GM23338 (cell line): ENCODE results near the gene DNAI1. TPM values are rescaled to one million over a fixed set of nuclear protein-coding genes. Genes with fewer than 3 reads are reported as not detected.

Source experiments
- ATAC-seq: fragments of 200-7000 bp; cut with Tn5 transposase; 3 replicates; pipeline ENCODE4 v1.9.1; 2020
- DNase-seq: peaks from one replicate; pipeline ENCODE4 v3.0.0-alpha.2; 2015; ENCODE audit warnings: low spot score
- H2AFZ ChIP-seq: fragments of 200-600 bp; sonication (generic); 2 replicates; pipeline ENCODE4 v1.8.0; 2016; ENCODE audit warnings: antibody characterized with exemption, mild to moderate bottlenecking, moderate library complexity
- H3F3A ChIP-seq: fragments of 200-600 bp; sonication (generic); replicated peaks from 2 replicates; pipeline ENCODE4 v1.8.0; 2017; ENCODE audit warnings: antibody characterized with exemption, mixed run types, low read depth
- H3K27ac ChIP-seq: fragments of 200-600 bp; sonication (generic); 2 replicates; pipeline ENCODE4 v1.6.1; 2016; ENCODE audit warnings: low read depth
- H3K27me3 ChIP-seq: fragments of 200-600 bp; sonication (generic); 2 replicates; pipeline ENCODE4 v1.8.0; 2016; ENCODE audit warnings: mild to moderate bottlenecking, mixed run types, moderate library complexity; ENCODE audit not compliant: insufficient read depth
- H3K36me3 ChIP-seq: fragments of 200-600 bp; sonication (generic); 2 replicates; pipeline ENCODE4 v1.8.0; 2016; ENCODE audit warnings: mild to moderate bottlenecking; ENCODE audit not compliant: insufficient read depth
- H3K4me1 ChIP-seq: fragments of 200-600 bp; sonication (generic); 2 replicates; pipeline ENCODE4 v1.8.0; 2016; ENCODE audit warnings: mild to moderate bottlenecking, moderate library complexity; ENCODE audit not compliant: insufficient read depth
- H3K4me2 ChIP-seq: fragments of 200-600 bp; sonication (generic); 2 replicates; pipeline ENCODE4 v1.7.1; 2017; ENCODE audit warnings: mixed run types
- H3K4me3 ChIP-seq: fragments of 200-600 bp; sonication (generic); 2 replicates; pipeline ENCODE4 v1.6.1; 2016; ENCODE audit warnings: mixed run types
- H3K79me2 ChIP-seq: fragments of 200-600 bp; sonication (generic); replicated peaks from 2 replicates; pipeline ENCODE4 v1.8.0; 2017; ENCODE audit warnings: mild to moderate bottlenecking; ENCODE audit not compliant: insufficient read depth
- H3K9me2 ChIP-seq: fragments of 200-600 bp; sonication (generic); 2 replicates; pipeline ENCODE4 v1.8.0; 2017; ENCODE audit not compliant: insufficient read depth
- H4K20me1 ChIP-seq: fragments of 200-600 bp; sonication (generic); replicated peaks from 2 replicates; pipeline ENCODE4 v1.8.0; 2017; ENCODE audit warnings: mild to moderate bottlenecking; ENCODE audit not compliant: insufficient read depth
- H3K27ac Mint-ChIP-seq: 2 replicates; pipeline ENCODE4 v1.8.0; 2020; ENCODE audit warnings: inconsistent platforms, mild to moderate bottlenecking, moderate library complexity, mixed read lengths
- H3K27me3 Mint-ChIP-seq: 3 replicates; pipeline ENCODE4 v1.8.0; 2022; ENCODE audit warnings: low read depth, mild to moderate bottlenecking, moderate library complexity, mixed read lengths, inconsistent platforms; ENCODE audit not compliant: insufficient read depth, poor library complexity
- H3K36me3 Mint-ChIP-seq: 3 replicates; pipeline ENCODE4 v1.8.0; 2021; ENCODE audit warnings: low read depth, mild to moderate bottlenecking, inconsistent platforms, moderate library complexity, mixed read lengths
- H3K4me1 Mint-ChIP-seq: 3 replicates; pipeline ENCODE4 v1.8.0; 2020; ENCODE audit warnings: mild to moderate bottlenecking, inconsistent platforms, mixed read lengths
- H3K4me3 Mint-ChIP-seq: 3 replicates; pipeline ENCODE4 v1.8.0; 2021; ENCODE audit warnings: moderate library complexity, mild to moderate bottlenecking, inconsistent platforms, mixed read lengths
- H3K9me3 Mint-ChIP-seq: 3 replicates; pipeline ENCODE4 v1.8.0; 2020; ENCODE audit warnings: moderate library complexity, mild to moderate bottlenecking, inconsistent platforms, mixed read lengths
- CREB1 ChIP-seq: fragments of 250-450 bp; sonication (Bioruptor Pico); IDR thresholded peaks from 2 replicates; pipeline ENCODE4 v1.5.0; 2020; ENCODE audit warnings: low read depth, mild to moderate bottlenecking, moderate library complexity
- EZH2 ChIP-seq: fragments of 200-600 bp; sonication (generic); IDR thresholded peaks from one replicate; pipeline ENCODE4 v1.8.0; 2017; ENCODE audit warnings: antibody characterized with exemption, mild to moderate bottlenecking, low read depth; ENCODE audit not compliant: unreplicated experiment
- EZH2phosphoT487 ChIP-seq: fragments of 200-600 bp; sonication (generic); IDR thresholded peaks from one replicate; pipeline ENCODE4 v1.8.1; 2018; ENCODE audit warnings: antibody characterized with exemption; ENCODE audit not compliant: unreplicated experiment
- JUNB ChIP-seq: IDR thresholded peaks from one replicate; pipeline ENCODE4 v1.6.1; 2016; ENCODE audit warnings: antibody characterized with exemption; ENCODE audit not compliant: unreplicated experiment
- NANOG ChIP-seq: IDR thresholded peaks from 2 replicates; pipeline ENCODE4 v1.6.1; 2016; ENCODE audit warnings: antibody characterized with exemption, borderline replicate concordance
- STAT1 ChIP-seq: IDR thresholded peaks from one replicate; pipeline ENCODE4 v1.6.1; 2016; ENCODE audit warnings: antibody characterized with exemption; ENCODE audit not compliant: unreplicated experiment
- ZNF114 ChIP-seq: fragments of 250-450 bp; sonication (Bioruptor Pico); IDR thresholded peaks from 2 replicates; pipeline ENCODE4 v1.5.0; 2020; ENCODE audit warnings: mild to moderate bottlenecking, moderate library complexity
- ZNF331 ChIP-seq: fragments of 250-450 bp; sonication (Bioruptor Pico); IDR thresholded peaks from 2 replicates; pipeline ENCODE4 v1.5.0; 2020; ENCODE audit warnings: low read depth, mild to moderate bottlenecking, moderate library complexity
- polyA plus RNA-seq: library from polyadenylated mRNA; unstranded; fragments of >200 nt; fragmentation: Nextera tagmentation; extraction: Ambion mirVana; gene quantifications from 2 replicates; pipeline ENCODE4 v1.2.1, GENCODE V29; 2016
- total RNA-seq: library from RNA; depleted of rRNA; stranded (reverse); fragments of >200 nt; shearing (Covaris generic); gene quantifications from 2 replicates; pipeline ENCODE4 v1.2.3, GENCODE V29; 2014
- TF ChIP-seq, protein P1 (sequence below): IDR thresholded peaks from one replicate; pipeline ENCODE4 v1.6.1; 2018; ENCODE audit warnings: antibody characterized with exemption; ENCODE audit not compliant: unreplicated experiment
- TF ChIP-seq, protein P2 (sequence below): fragments of 250-450 bp; sonication (Bioruptor Pico); IDR thresholded peaks from 2 replicates; pipeline ENCODE4 v1.5.0; 2020; ENCODE audit warnings: mild to moderate bottlenecking, moderate library complexity
- TF ChIP-seq, protein P3 (sequence below): IDR thresholded peaks from 2 replicates; pipeline ENCODE4 v1.6.1; 2016; ENCODE audit warnings: antibody characterized with exemption

The DNAI1 gene
- total and polyA plus RNA-seq, 2 experiments from 2014 or later: 1.0 to 1.1 TPM

DNA sequence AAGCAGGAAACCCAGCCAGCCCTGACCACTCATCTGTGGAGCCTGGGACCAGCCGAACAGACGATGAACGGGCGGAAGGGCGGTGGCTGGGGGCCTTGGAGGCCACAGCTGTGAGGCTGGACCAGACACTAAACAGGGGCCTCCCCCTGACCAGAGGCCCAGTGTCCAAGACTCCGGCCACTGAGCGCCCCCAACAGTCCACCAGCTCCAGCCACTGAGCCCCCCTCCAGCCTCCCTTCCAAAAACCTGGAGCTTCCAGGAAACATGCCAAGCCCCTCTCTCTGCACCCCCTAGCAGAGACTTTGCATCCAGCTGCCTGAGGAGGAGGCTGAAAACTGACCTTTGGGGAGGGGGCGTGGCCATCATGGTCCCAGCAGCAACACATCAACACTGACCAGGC lies 107.7 kb downstream of the DNAI1 start:
- no peaks in the 10 kb centered on the region for H3K79me2 ChIP-seq
- H3K27me3 Mint-ChIP-seq: peaks cover 22% of the 10 kb centered on the region
- H3K9me2 ChIP-seq: no peaks in the 10 kb centered on the region
- no peaks in the 10 kb centered on the region for H3F3A ChIP-seq
- H3K9me3 Mint-ChIP-seq: no peaks in the 10 kb centered on the region; the same call in 2 of the 3 replicates
- no peaks in the 10 kb centered on the region for H3K36me3 ChIP-seq
- ATAC-seq: no peak
- H3K36me3 Mint-ChIP-seq: no peaks in the 10 kb centered on the region; the same call in 2 of the 3 replicates
- H3K4me3 ChIP-seq: no peak overlapping the region
- H3K27me3 ChIP-seq: no peaks in the 10 kb centered on the region
- no peak overlapping the region for H3K4me2 ChIP-seq
- H3K4me1 Mint-ChIP-seq: peaks cover 49% of the 10 kb centered on the region
- H4K20me1 ChIP-seq: no peaks in the 10 kb centered on the region; the same call in 1 of the 2 replicates
- H3K27ac Mint-ChIP-seq: no peak overlapping the region
- no peak overlapping the region for H3K4me3 Mint-ChIP-seq
- no peak overlapping the region for H2AFZ ChIP-seq
- H3K27ac ChIP-seq: no peak overlapping the region
- TF ChIP-seq CREB1 (CRISPR knock-in tag): no peak
- DNase-seq: no peak
- H3K4me1 ChIP-seq: peaks cover 16% of the 10 kb centered on the region; the same call in 1 of the 2 replicates

DNA sequence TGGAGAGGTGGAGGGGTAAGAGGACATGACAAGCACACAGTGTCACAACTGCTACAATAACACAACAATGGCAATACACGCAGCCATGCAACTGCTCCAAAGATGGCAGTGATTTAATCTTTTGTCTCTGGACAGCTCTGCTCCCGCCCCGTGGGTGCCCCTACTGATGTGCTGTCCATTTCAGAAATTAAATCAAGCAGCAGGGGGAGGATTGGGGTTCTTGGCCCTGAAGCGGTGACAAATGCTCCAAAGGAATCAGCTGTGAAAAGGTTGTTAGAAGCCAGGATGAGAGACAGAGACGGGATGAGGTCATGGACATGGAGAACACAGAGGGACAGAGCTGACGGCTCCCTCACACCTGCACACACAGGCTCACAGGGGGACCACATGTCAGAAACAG lies 108.4 kb downstream of the DNAI1 start:
- no peaks in the 10 kb centered on the region for H3F3A ChIP-seq
- no peaks in the 10 kb centered on the region; the same call in 2 of the 3 replicates for H3K9me3 Mint-ChIP-seq
- no peak overlapping the region for H2AFZ ChIP-seq
- no peaks in the 10 kb centered on the region; the same call in 2 of the 3 replicates for H3K36me3 Mint-ChIP-seq
- no peak overlapping the region for H3K27ac Mint-ChIP-seq
- peaks cover 16% of the 10 kb centered on the region; the same call in 1 of the 2 replicates for H3K4me1 ChIP-seq
- H3K9me2 ChIP-seq: no peaks in the 10 kb centered on the region
- ATAC-seq (no peak), DNase-seq (no peak)
- H4K20me1 ChIP-seq: no peaks in the 10 kb centered on the region; the same call in 1 of the 2 replicates
- peaks cover 26% of the 10 kb centered on the region for H3K27me3 Mint-ChIP-seq
- no peak overlapping the region for H3K4me2 ChIP-seq
- H3K4me3 Mint-ChIP-seq: no peak overlapping the region; the same call in 2 of the 3 replicates
- H3K4me3 ChIP-seq: no peak overlapping the region
- no peak overlapping the region for H3K27ac ChIP-seq
- H3K4me1 Mint-ChIP-seq: peaks cover 48% of the 10 kb centered on the region
- no peaks in the 10 kb centered on the region for H3K79me2 ChIP-seq
- no peaks in the 10 kb centered on the region for H3K36me3 ChIP-seq
- H3K27me3 ChIP-seq: no peaks in the 10 kb centered on the region
- TF ChIP-seq EZH2phosphoT487 (no peak), JUNB (no peak), CREB1 (CRISPR knock-in tag) (no peak), EZH2 (no peak), NANOG (no peak), STAT1 (no peak), ZNF331 (CRISPR knock-in tag) (no peak), ZNF114 (CRISPR knock-in tag) (no peak)
- TF ChIP-seq, protein P1, sequence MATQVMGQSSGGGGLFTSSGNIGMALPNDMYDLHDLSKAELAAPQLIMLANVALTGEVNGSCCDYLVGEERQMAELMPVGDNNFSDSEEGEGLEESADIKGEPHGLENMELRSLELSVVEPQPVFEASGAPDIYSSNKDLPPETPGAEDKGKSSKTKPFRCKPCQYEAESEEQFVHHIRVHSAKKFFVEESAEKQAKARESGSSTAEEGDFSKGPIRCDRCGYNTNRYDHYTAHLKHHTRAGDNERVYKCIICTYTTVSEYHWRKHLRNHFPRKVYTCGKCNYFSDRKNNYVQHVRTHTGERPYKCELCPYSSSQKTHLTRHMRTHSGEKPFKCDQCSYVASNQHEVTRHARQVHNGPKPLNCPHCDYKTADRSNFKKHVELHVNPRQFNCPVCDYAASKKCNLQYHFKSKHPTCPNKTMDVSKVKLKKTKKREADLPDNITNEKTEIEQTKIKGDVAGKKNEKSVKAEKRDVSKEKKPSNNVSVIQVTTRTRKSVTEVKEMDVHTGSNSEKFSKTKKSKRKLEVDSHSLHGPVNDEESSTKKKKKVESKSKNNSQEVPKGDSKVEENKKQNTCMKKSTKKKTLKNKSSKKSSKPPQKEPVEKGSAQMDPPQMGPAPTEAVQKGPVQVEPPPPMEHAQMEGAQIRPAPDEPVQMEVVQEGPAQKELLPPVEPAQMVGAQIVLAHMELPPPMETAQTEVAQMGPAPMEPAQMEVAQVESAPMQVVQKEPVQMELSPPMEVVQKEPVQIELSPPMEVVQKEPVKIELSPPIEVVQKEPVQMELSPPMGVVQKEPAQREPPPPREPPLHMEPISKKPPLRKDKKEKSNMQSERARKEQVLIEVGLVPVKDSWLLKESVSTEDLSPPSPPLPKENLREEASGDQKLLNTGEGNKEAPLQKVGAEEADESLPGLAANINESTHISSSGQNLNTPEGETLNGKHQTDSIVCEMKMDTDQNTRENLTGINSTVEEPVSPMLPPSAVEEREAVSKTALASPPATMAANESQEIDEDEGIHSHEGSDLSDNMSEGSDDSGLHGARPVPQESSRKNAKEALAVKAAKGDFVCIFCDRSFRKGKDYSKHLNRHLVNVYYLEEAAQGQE: no peak
- TF ChIP-seq, protein P2, sequence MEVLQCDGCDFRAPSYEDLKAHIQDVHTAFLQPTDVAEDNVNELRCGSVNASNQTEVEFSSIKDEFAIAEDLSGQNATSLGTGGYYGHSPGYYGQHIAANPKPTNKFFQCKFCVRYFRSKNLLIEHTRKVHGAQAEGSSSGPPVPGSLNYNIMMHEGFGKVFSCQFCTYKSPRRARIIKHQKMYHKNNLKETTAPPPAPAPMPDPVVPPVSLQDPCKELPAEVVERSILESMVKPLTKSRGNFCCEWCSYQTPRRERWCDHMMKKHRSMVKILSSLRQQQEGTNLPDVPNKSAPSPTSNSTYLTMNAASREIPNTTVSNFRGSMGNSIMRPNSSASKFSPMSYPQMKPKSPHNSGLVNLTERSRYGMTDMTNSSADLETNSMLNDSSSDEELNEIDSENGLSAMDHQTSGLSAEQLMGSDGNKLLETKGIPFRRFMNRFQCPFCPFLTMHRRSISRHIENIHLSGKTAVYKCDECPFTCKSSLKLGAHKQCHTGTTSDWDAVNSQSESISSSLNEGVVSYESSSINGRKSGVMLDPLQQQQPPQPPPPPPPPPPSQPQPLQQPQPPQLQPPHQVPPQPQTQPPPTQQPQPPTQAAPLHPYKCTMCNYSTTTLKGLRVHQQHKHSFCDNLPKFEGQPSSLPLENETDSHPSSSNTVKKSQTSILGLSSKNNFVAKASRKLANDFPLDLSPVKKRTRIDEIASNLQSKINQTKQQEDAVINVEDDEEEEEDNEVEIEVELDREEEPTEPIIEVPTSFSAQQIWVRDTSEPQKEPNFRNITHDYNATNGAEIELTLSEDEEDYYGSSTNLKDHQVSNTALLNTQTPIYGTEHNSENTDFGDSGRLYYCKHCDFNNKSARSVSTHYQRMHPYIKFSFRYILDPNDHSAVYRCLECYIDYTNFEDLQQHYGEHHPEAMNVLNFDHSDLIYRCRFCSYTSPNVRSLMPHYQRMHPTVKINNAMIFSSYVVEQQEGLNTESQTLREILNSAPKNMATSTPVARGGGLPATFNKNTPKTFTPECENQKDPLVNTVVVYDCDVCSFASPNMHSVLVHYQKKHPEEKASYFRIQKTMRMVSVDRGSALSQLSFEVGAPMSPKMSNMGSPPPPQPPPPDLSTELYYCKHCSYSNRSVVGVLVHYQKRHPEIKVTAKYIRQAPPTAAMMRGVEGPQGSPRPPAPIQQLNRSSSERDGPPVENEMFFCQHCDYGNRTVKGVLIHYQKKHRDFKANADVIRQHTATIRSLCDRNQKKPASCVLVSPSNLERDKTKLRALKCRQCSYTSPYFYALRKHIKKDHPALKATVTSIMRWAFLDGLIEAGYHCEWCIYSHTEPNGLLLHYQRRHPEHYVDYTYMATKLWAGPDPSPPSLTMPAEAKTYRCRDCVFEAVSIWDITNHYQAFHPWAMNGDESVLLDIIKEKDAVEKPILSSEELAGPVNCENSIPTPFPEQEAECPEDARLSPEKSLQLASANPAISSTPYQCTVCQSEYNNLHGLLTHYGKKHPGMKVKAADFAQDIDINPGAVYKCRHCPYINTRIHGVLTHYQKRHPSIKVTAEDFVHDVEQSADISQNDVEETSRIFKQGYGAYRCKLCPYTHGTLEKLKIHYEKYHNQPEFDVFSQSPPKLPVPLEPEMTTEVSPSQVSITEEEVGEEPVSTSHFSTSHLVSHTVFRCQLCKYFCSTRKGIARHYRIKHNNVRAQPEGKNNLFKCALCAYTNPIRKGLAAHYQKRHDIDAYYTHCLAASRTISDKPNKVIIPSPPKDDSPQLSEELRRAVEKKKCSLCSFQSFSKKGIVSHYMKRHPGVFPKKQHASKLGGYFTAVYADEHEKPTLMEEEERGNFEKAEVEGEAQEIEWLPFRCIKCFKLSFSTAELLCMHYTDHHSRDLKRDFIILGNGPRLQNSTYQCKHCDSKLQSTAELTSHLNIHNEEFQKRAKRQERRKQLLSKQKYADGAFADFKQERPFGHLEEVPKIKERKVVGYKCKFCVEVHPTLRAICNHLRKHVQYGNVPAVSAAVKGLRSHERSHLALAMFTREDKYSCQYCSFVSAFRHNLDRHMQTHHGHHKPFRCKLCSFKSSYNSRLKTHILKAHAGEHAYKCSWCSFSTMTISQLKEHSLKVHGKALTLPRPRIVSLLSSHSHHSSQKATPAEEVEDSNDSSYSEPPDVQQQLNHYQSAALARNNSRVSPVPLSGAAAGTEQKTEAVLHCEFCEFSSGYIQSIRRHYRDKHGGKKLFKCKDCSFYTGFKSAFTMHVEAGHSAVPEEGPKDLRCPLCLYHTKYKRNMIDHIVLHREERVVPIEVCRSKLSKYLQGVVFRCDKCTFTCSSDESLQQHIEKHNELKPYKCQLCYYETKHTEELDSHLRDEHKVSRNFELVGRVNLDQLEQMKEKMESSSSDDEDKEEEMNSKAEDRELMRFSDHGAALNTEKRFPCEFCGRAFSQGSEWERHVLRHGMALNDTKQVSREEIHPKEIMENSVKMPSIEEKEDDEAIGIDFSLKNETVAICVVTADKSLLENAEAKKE (CRISPR knock-in tag): no peak
- TF ChIP-seq, protein P3, sequence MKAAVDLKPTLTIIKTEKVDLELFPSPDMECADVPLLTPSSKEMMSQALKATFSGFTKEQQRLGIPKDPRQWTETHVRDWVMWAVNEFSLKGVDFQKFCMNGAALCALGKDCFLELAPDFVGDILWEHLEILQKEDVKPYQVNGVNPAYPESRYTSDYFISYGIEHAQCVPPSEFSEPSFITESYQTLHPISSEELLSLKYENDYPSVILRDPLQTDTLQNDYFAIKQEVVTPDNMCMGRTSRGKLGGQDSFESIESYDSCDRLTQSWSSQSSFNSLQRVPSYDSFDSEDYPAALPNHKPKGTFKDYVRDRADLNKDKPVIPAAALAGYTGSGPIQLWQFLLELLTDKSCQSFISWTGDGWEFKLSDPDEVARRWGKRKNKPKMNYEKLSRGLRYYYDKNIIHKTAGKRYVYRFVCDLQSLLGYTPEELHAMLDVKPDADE: no peak
